ENCODE measurements around the gene TNS1. TPM values are rescaled to one million over a fixed set of nuclear protein-coding genes. Genes with fewer than 3 reads are reported as not detected.

Gene TNS1
- total RNA-seq, 1 donor from 2014 or later, result 14.5 TPM

- Mint-ChIP-seq H3K4me3 (no peak overlapping the region), H3K36me3 (ENCODE audit: low read depth) (no peaks in the 10 kb centered on the region), H3K27me3 (ENCODE audit: low read depth) (peaks cover 36% of the 10 kb centered on the region), H3K27ac (ENCODE audit: unreplicated experiment) (no peak overlapping the region), H3K4me1 (no peaks in the 10 kb centered on the region), H3K9me3 (peaks cover 2% of the 10 kb centered on the region)
- no peak for DNase-seq (ENCODE audit: low read depth, low spot score)
- no peak for TF ChIP-seq CTCF (conservative IDR thresholded peaks at IDR 0.05)
Observed at GRCh38 chr2:218043100-218043499, 40.3 kb upstream of the TNS1 start.

- H3K4me1 Mint-ChIP-seq, result no peaks in the 10 kb centered on the region
- no peak overlapping the region for H3K27ac Mint-ChIP-seq (ENCODE audit: unreplicated experiment)
- H3K36me3 Mint-ChIP-seq (ENCODE audit: low read depth), result no peaks in the 10 kb centered on the region
- H3K4me3 Mint-ChIP-seq, result no peak overlapping the region
- H3K9me3 Mint-ChIP-seq, result peaks cover 2% of the 10 kb centered on the region
- no peak for DNase-seq (ENCODE audit: low read depth, low spot score)
- TF ChIP-seq CTCF (conservative IDR thresholded peaks at IDR 0.05), result no peak
- H3K27me3 Mint-ChIP-seq (ENCODE audit: low read depth), result peaks cover 50% of the 10 kb centered on the region
Observed at GRCh38 chr2:218041302-218042168, 38.7 kb upstream of the TNS1 start.

GRCh38 chr2:218040883-218041282, 38.1 kb upstream of the TNS1 start:
- Mint-ChIP-seq H3K36me3 (ENCODE audit: low read depth) (no peaks in the 10 kb centered on the region), H3K27me3 (ENCODE audit: low read depth) (peaks cover 51% of the 10 kb centered on the region), H3K4me3 (no peak overlapping the region), H3K9me3 (peaks cover 2% of the 10 kb centered on the region), H3K4me1 (no peaks in the 10 kb centered on the region), H3K27ac (ENCODE audit: unreplicated experiment) (no peak overlapping the region)
- DNase-seq (ENCODE audit: low read depth, low spot score), result no peak
- no peak for TF ChIP-seq CTCF (conservative IDR thresholded peaks at IDR 0.05)

- Mint-ChIP-seq H3K27me3 (ENCODE audit: low read depth) (peaks cover 59% of the 10 kb centered on the region), H3K4me1 (peaks cover 6% of the 10 kb centered on the region), H3K36me3 (ENCODE audit: low read depth) (no peaks in the 10 kb centered on the region), H3K4me3 (no peak overlapping the region), H3K27ac (ENCODE audit: unreplicated experiment) (no peak overlapping the region), H3K9me3 (peaks cover 2% of the 10 kb centered on the region)
- TF ChIP-seq CTCF (conservative IDR thresholded peaks at IDR 0.05), result no peak
- no peak for DNase-seq (ENCODE audit: low read depth, low spot score)
Observed at GRCh38 chr2:218039171-218039570, 36.4 kb upstream of the TNS1 start.

- no peak for DNase-seq (ENCODE audit: low read depth, low spot score)
- H3K4me3 Mint-ChIP-seq, result no peak overlapping the region
- H3K27me3 Mint-ChIP-seq (ENCODE audit: low read depth), result peaks cover 68% of the 10 kb centered on the region
- H3K36me3 Mint-ChIP-seq (ENCODE audit: low read depth), result no peaks in the 10 kb centered on the region
- H3K9me3 Mint-ChIP-seq, result no peaks in the 10 kb centered on the region
- H3K4me1 Mint-ChIP-seq, result peaks cover 9% of the 10 kb centered on the region
- no peak for TF ChIP-seq CTCF (conservative IDR thresholded peaks at IDR 0.05)
- H3K27ac Mint-ChIP-seq (ENCODE audit: unreplicated experiment), result no peak overlapping the region
Observed at GRCh38 chr2:218036371-218036770, 33.6 kb upstream of the TNS1 start.

Measured in neural crest cell (in vitro differentiated cells).